IgD-negative memory B cell (primary cell): Measurements from ENCODE around the gene TMEM223. TPM values are rescaled to one million over a fixed set of nuclear protein-coding genes. Genes with fewer than 3 reads are reported as not detected.
A peak's percentile ranks its signal among the peaks of the same experiment; 100 is the strongest.
"Not testable (repeated sequence)": the region's sequence is repeated elsewhere in the genome, so short reads cannot be mapped to it uniquely, and the experiment has no call there.

ENCODE experiments used
- H3K27ac Mint-ChIP-seq, 3 donors: one replicate each; pipeline ENCODE4 v1.8.0; 2020 to 2022; ENCODE audit warnings: mild to moderate bottlenecking in 3 of 3, mixed read lengths in 3 of 3, moderate library complexity in 1 of 3
- H3K27me3 Mint-ChIP-seq: one replicate; pipeline ENCODE4 v1.8.0; 2021; ENCODE audit warnings: mixed read lengths
- H3K36me3 Mint-ChIP-seq: one replicate; pipeline ENCODE4 v1.8.0; 2020; ENCODE audit warnings: mild to moderate bottlenecking, mixed read lengths
- H3K4me1 Mint-ChIP-seq, 3 donors: one replicate each; pipeline ENCODE4 v1.8.0; 2020 to 2022; ENCODE audit warnings: mixed read lengths in 3 of 3, mild to moderate bottlenecking in 1 of 3
- H3K4me3 Mint-ChIP-seq, 4 donors: one replicate each; pipeline ENCODE4 v1.8.0; 2020 to 2022; ENCODE audit warnings: mild to moderate bottlenecking in 4 of 4, mixed read lengths in 4 of 4, moderate library complexity in 3 of 4
- H3K9me3 Mint-ChIP-seq, 3 donors: one replicate each; pipeline ENCODE4 v1.8.0; 2020 to 2021; ENCODE audit warnings: mixed read lengths in 3 of 3, mild to moderate bottlenecking in 1 of 3
- polyA plus RNA-seq: library from polyadenylated mRNA; unstranded; fragments of 300-500 nt; fragmentation: Illumina TruSeq; gene quantifications from one replicate; pipeline ENCODE4 v1.2.3, GENCODE V29; 2021

TMEM223 gene, protein sequence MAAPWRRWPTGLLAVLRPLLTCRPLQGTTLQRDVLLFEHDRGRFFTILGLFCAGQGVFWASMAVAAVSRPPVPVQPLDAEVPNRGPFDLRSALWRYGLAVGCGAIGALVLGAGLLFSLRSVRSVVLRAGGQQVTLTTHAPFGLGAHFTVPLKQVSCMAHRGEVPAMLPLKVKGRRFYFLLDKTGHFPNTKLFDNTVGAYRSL
- polyA plus RNA-seq, result 39.1 TPM

DNA sequence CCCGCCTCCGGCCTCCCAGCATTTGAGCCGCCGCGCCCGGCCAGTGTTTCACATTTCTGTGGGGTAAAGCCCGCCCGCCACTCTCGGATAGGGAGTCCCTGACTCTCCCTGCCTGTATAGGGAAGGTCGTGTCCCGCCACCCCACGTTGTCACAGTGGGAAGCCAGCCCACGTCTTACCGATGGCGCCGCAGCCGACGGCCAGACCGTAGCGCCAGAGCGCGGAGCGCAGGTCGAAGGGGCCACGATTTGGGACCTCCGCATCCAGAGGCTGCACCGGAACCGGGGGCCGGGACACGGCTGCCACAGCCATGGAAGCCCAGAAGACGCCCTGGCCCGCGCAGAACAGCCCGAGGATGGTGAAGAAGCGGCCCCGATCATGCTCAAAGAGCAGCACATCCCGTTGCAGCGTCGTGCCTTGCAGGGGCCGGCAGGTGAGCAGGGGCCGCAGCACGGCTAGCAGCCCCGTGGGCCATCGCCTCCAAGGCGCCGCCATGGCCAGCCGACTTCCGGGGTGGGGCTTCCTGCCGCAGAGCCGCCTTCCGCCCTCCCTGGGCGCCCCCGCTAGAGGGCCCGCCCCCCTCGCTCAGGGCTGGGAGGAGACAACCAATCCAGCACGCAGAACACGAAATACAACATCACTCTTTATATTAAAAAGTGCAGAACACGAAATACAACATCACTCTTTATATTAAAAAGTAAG lies at the start of gene TMEM223:
TMEM223 (minus strand) TSS at position 506 of the 701 bp plus-strand sequence; CDS start at position 494, 12 bp downstream.
- Mint-ChIP-seq H3K27ac (peak within 1 kb of the TSS; percentile 89 to 94 (median 89)), H3K9me3 (no peaks in the 10 kb centered on the region), H3K27me3 (no peaks in the 10 kb centered on the region), H3K4me3 (peak within 1 kb of the TSS; percentile 89 to 98 (median 92)), H3K4me1 (peaks cover 9 to 32% (median 29%) of the 10 kb centered on the region in 3 donors), H3K36me3 (peaks cover 1% of the 10 kb centered on the region)

DNA sequence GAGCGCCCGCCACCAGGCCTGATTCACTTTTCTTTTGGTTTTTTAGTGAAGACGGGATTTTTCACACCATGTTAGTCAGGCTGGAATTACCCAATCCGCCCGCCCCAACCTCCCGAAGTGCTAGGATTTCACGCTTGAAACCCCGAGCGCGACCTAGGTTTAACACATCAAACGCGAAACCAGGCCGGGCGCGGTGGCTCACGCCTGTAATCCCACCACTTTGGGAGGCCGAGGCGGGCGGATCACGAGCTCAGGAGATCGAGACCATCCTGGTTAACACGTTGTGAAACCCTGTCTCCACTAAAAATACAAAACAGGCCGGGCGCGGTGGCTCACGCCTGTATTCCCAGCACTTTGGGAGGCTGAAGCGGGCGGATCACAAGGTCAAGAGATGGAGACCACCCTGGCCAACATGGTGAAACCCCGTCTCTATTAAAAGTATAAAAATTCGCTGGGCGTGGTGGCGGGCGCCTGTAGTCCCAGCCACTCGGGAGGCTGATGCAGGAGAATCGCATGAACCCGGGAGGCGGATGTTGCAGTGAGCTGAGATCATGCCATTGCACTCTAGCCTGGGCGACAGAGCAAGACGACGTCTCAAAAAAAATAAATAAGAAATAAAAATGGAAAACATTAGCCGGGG lies 49.0 kb upstream of the TMEM223 start:
- not testable (repeated sequence) for H3K4me3 Mint-ChIP-seq, H3K27ac Mint-ChIP-seq, H3K9me3 Mint-ChIP-seq, H3K36me3 Mint-ChIP-seq, H3K27me3 Mint-ChIP-seq
- peaks cover 7 to 13% (median 11%) of the 10 kb centered on the region in 3 donors for H3K4me1 Mint-ChIP-seq

DNA sequence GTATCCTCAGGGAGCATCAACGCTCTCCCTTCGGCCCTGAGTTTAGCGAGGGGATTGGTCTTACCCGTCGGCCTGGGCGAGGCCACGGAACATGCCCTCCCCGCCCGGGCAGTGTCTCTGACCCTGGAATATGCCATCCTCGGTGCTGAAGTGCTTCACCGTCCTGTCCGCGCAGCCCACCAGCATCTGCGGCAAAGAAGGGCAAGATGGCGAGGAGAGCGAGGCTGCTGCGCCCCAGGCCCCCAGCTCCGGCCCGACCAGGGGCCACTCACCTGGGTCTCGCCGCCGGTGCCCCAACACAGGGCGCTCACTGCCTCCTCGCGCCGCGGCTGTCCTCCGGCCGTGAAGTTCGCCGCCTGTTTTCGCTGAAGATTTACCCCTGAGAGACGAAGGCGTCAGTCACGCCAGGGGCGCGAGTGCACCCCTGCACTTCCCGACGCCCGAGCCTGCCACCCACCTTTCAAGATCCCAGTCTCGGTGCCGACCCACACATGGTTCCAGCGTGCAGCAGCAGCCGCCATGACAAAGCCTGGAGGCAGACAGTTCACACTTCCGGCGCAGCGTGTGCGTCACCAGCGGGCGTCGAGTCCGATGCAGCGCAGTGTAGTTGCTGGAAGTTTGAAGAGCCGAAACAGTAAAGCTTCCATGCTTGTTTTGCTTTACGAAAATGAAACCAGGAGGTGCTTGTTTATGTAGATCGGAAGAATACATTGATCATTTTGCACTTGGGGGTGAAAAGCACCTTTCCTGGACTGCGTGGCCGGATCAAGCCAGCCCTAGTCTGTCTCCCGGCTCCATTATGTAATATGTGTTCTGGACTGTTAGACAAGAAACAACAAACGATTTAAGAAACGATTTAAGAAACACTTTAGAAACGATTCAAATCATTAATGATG lies 47.5 kb upstream of the TMEM223 start, which contains the start of gene WDR74:
WDR74 (minus strand) TSS at position 541 of the 896 bp plus-strand sequence; CDS start at position 521, 20 bp downstream.
- peaks cover 11 to 14% (median 12%) of the 10 kb centered on the region in 3 donors for H3K4me1 Mint-ChIP-seq
- no peaks in the 10 kb centered on the region for H3K9me3 Mint-ChIP-seq
- H3K36me3 Mint-ChIP-seq, result peaks cover 5% of the 10 kb centered on the region
- H3K4me3 Mint-ChIP-seq, result no peak within 1 kb of the TSS
- H3K27me3 Mint-ChIP-seq, result no peaks in the 10 kb centered on the region
- no peak within 1 kb of the TSS for H3K27ac Mint-ChIP-seq

DNA sequence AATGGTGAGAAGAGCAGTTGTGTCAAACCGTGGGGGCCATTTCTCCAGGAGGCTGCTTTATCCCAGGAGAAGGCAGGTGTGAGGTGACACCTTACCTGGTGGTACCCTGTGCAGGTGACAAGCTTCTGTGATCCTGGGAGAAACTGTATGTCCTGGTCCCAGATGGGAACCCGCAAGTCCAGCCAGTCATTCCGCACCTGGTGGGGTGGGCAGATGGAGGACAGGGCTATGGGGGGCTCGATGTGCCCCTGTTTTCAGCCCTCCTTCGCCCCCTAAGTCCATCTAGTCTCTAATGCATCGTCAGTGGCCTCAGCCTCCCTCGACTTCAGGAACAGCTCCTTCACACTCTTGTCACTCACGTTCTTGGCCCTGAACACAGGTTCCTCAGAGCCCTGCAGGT lies 43.5 kb upstream of the TMEM223 start:
- no peaks in the 10 kb centered on the region for H3K9me3 Mint-ChIP-seq
- H3K36me3 Mint-ChIP-seq, result peaks cover 9% of the 10 kb centered on the region
- peak overlapping the region in 1 of 3 donors; percentile 41 for H3K27ac Mint-ChIP-seq
- H3K4me3 Mint-ChIP-seq, result peak overlapping the region in 1 of 4 donors; percentile 10
- H3K4me1 Mint-ChIP-seq, result peaks cover 18 to 31% (median 31%) of the 10 kb centered on the region in 3 donors
- no peaks in the 10 kb centered on the region for H3K27me3 Mint-ChIP-seq

DNA sequence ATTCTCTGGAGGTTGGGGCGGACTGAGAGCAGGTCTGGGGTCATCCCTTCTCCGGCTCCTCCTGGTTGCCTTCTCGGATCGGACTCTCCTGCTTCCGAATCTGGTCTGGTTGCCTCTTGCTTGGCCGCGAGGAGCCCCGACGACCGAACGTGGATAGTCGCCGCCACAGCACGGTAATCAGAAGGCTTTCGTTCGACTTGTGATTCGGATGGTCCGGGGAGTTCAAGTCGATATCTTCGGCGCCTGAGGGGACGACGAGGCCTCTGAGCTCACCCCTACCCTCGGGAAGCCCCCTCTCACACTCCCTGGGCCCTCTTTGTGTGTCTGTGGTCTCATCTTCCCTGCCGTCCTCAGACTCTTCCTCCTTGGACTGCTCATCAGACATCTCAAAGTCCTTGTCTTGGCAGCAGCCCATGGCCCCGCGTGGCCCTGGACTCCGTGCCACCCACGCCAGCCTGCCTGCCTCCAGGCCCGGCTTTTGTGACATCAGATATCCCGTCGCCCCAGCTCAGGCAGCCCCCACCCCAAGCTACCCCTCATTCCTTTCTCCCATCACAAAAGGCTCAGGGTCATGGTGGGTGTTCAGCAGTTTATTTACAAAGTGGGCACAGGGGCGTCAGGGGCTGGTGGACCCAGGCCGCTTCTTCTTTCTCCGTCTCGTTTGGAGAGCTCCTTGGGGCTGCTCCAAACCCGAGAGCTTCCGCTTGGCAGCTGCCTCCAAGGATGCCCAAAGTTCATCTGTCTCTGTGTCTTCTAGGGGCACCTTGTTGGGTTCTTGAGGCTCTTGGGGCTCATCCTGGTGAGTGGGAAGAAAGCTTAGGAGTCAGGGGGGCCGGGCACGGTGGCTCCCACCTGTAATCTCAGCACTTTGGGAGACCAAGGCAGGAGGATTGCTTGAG lies 40.8 kb upstream of the TMEM223 start, which contains the start of gene TEX54:
TEX54 (minus strand) TSS at position 506 of the 899 bp plus-strand sequence.
- peak within 1 kb of the TSS; percentile 94 to 99 (median 99) for H3K27ac Mint-ChIP-seq
- H3K4me1 Mint-ChIP-seq, result peaks cover 17 to 28% (median 27%) of the 10 kb centered on the region in 3 donors
- H3K36me3 Mint-ChIP-seq, result peaks cover 11% of the 10 kb centered on the region
- H3K9me3 Mint-ChIP-seq, result no peaks in the 10 kb centered on the region
- H3K27me3 Mint-ChIP-seq, result no peaks in the 10 kb centered on the region
- peak within 1 kb of the TSS; percentile 93 to 100 (median 96) for H3K4me3 Mint-ChIP-seq

DNA sequence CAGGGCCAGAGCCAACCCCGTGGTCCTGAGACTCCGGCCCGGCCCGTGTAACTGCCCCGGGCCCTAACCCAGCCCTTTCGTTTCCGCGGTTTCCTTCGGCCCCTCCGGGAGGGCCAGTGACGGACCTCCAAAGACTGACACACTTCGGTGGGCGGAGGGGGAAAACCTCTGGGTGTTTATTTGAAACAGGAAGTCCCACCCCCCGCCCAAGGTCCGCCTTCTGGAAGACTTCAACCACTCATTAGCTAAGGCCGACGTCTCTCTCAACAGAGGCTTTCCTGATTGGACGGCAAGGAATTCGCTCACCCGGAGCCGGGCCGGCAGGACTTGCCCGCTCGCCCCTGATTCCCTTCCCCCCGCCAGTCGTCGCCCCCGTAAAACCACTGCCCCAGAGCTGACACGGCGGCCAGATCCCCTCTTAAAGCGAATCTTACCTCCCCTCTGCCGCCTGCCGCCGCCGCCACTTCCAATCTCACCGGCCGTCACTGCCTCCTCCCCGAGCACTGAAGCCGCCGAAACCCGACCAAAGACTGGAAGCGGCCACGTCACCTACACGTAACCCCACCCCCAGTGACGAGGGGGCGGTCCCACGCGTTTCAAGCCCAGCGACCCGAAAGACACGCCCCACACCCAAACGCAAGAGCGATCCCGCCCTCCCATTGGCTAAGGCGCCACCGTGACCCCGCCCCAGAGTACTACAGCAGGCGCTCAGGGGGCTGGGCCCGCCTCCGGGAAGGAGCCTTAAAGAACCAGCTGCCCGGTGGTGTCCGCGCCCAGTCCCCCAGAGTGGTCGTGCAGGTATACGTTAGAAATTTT lies 39.9 kb upstream of the TMEM223 start, which contains the start of gene STX5:
STX5 (minus strand) TSS at position 532 of the 816 bp plus-strand sequence. CDS start 808 bp downstream, outside the sequence.
- H3K27me3 Mint-ChIP-seq, result no peaks in the 10 kb centered on the region
- H3K4me1 Mint-ChIP-seq, result peaks cover 17 to 28% (median 25%) of the 10 kb centered on the region in 3 donors
- peaks cover 11% of the 10 kb centered on the region for H3K36me3 Mint-ChIP-seq
- H3K9me3 Mint-ChIP-seq, result no peaks in the 10 kb centered on the region
- peak within 1 kb of the TSS; percentile 94 to 99 (median 99) for H3K27ac Mint-ChIP-seq
- peak within 1 kb of the TSS; percentile 93 to 100 (median 96) for H3K4me3 Mint-ChIP-seq

DNA sequence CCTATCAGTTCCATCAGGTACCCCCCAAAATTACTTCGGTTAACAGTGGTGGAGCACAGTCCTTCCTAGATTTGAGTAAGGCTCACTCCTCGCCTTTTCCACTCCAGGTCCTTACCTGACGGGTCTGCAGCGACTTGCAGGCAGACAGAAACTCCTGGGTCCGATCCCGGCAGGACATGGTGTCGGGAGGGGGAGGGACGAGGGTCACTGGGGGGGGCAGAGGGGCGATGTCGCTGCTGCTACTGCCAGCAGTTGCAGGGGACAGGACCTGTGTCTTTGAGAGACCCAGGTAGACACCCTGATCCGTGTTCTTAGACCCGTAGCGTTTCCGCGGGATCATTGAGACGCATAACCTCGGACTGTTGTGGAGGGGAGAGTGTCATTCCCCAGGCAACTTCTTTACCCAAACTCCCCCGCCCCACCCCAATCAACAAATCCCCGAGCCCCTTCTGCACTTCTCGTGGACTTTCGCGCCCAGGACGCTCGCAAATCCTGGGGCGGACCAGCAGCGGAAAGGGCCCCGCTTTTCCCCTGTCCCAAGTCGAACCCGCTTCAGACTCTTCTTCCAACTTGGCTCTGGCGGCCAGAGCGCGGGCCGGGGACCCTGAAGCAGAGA lies 39.2 kb upstream of the TMEM223 start:
- Mint-ChIP-seq H3K9me3 (no peaks in the 10 kb centered on the region), H3K27me3 (no peaks in the 10 kb centered on the region), H3K4me1 (peaks cover 17 to 28% (median 22%) of the 10 kb centered on the region in 3 donors), H3K4me3 (peak overlapping the region; percentile 93 to 100 (median 96)), H3K36me3 (peaks cover 11% of the 10 kb centered on the region), H3K27ac (peak overlapping the region; percentile 94 to 99 (median 99))

DNA sequence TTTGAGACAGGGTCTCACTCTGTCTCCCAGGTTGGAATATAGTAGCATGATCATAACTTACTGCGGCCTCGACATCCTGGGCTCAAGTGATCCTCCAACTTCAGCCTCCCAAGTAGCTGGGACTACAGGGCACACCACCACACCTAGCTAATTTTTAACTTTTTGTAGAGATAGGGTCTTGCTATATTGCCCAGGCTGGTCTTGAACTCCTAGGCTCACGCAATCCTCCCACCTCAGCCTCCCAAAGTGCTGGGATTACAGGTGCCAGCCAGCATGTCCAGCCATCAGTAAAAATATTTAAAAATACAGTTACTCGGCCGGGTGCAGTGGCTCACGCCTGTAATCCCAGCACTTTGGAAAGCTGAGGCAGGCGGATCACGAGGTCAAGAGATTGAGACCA lies 36.3 kb upstream of the TMEM223 start:
- Mint-ChIP-seq H3K4me3 (peak overlapping the region in 2 of 4 donors; percentile 27 to 46), H3K27ac (peak overlapping the region in 1 of 3 donors; percentile 74), H3K4me1 (peaks cover 15 to 17% (median 17%) of the 10 kb centered on the region in 3 donors)
- H3K27me3 Mint-ChIP-seq, H3K36me3 Mint-ChIP-seq, H3K9me3 Mint-ChIP-seq: not testable (repeated sequence)

DNA sequence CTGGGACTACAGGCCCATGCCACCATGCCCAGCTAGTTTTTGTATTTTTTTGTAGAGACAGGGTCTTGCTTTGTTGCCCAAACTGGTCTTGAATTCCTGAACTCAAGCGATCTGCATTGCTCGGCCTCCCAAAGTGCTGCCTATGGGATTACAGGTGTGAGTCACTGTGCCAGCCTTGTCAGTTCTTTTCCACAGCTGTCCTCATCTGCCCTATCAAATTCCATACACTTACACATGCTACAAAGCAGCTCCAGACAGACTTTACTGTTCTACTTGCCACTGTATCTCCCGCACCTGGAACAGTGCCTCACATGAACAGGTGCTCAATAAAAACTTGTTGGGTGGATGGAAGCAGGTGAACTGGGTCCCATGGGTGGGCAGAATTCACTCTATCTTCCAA lies 31.9 kb upstream of the TMEM223 start:
- H3K27ac Mint-ChIP-seq, result no peak overlapping the region
- peaks cover 8% of the 10 kb centered on the region for H3K36me3 Mint-ChIP-seq
- peak overlapping the region in 1 of 4 donors; percentile 5 for H3K4me3 Mint-ChIP-seq
- H3K27me3 Mint-ChIP-seq, result no peaks in the 10 kb centered on the region
- no peaks in the 10 kb centered on the region for H3K9me3 Mint-ChIP-seq
- H3K4me1 Mint-ChIP-seq, result peaks cover 2 to 4% (median 4%) of the 10 kb centered on the region in 3 donors

DNA sequence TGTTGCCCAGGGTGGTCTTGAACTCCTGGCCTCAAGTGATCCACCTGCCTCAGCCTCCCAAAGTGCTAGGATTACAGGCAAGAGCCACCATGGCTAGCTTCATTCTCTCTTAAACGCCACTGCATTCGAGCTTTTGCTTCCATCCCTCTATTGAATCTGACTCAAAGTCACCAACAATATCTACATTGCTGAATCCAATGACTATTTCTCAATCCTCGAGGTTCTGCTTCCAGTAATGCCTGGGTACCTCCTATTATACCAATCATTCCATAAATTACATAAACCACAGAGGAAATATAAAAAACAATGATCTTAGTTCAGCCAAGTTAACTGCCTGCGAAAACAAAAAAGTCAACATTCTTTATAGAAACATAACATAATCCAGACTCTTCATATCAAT lies 25.3 kb upstream of the TMEM223 start:
- peaks cover 6% of the 10 kb centered on the region for H3K36me3 Mint-ChIP-seq
- no peak overlapping the region for H3K27ac Mint-ChIP-seq
- no peaks in the 10 kb centered on the region for H3K9me3 Mint-ChIP-seq
- no peak overlapping the region for H3K4me3 Mint-ChIP-seq
- H3K4me1 Mint-ChIP-seq, result no peaks in the 10 kb centered on the region
- H3K27me3 Mint-ChIP-seq, result no peaks in the 10 kb centered on the region

DNA sequence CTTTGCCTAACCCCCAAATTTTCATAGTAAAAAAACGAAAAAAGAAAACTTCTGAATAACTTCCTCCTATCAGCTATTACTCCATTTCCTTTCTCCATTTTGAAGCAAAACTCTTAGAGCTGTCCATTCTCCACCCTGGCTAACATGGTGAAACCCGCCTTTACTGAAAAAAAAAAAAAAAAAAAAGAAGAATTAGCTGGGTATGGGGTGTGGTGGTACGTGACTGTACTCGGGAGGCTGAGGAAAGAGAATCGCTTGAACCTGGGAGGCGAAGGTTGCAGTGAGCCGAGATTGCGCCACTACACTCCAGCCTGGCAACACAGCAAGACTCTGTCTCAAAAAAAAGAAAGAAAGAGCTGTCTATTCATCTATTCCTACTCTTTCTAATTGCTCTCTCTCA lies 24.8 kb upstream of the TMEM223 start:
- H3K27me3 Mint-ChIP-seq, result no peaks in the 10 kb centered on the region
- H3K4me3 Mint-ChIP-seq, result no peak overlapping the region
- no peaks in the 10 kb centered on the region for H3K9me3 Mint-ChIP-seq
- peaks cover 6% of the 10 kb centered on the region for H3K36me3 Mint-ChIP-seq
- H3K4me1 Mint-ChIP-seq, result peaks cover 0 to 2% (median 0%) of the 10 kb centered on the region in 3 donors
- no peak overlapping the region for H3K27ac Mint-ChIP-seq

DNA sequence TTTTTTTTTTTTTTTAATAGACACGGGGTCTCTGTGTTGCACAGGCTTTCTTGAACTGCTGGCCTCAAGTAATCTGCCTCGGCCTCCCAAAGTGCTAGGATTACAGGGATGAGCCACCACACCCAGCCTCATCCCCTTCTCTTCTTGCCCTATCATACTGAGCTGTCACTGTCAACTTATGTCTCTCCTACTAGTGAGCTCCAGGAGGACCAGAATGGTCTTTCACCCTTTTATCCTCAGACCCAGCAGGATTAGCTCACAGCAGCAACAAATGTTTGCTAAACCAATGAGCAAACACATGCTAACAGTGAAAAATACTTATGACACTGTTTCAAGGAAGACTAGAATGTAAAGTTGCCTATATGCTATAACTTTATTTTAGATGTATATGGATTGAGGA lies 19.9 kb upstream of the TMEM223 start:
- H3K36me3 Mint-ChIP-seq, result no peaks in the 10 kb centered on the region
- no peaks in the 10 kb centered on the region for H3K9me3 Mint-ChIP-seq
- peak overlapping the region in 1 of 4 donors; percentile 52 for H3K4me3 Mint-ChIP-seq
- peaks cover 0 to 8% (median 2%) of the 10 kb centered on the region in 3 donors for H3K4me1 Mint-ChIP-seq
- H3K27ac Mint-ChIP-seq, result peak overlapping the region in 2 of 3 donors; percentile 1 to 78
- no peaks in the 10 kb centered on the region for H3K27me3 Mint-ChIP-seq
